HUES64 (cell line): ENCODE data around the gene ARMC9.
"Not testable (repeated sequence)": the region's sequence is repeated elsewhere in the genome, so short reads cannot be mapped to it uniquely, and the experiment has no call there.

Experiments used
- H3K27ac ChIP-seq: 2 replicates; pipeline ENCODE4 v1.7.0; 2013; ENCODE audit warnings: low read depth, low read length, inconsistent platforms
- H3K27me3 ChIP-seq: 2 replicates; pipeline ENCODE4 v1.6.1; 2013; ENCODE audit warnings: mild to moderate bottlenecking, low read length; ENCODE audit not compliant: insufficient read depth
- H3K36me3 ChIP-seq: 2 replicates; pipeline ENCODE4 v1.6.1; 2013; ENCODE audit warnings: mild to moderate bottlenecking, low read length; ENCODE audit not compliant: insufficient read depth
- H3K4me1 ChIP-seq: 2 replicates; pipeline ENCODE4 v1.6.1; 2013; ENCODE audit warnings: mild to moderate bottlenecking, low read length, moderate library complexity; ENCODE audit not compliant: insufficient read depth
- H3K4me3 ChIP-seq: 2 replicates; pipeline ENCODE4 v1.5.1; 2013; ENCODE audit warnings: mild to moderate bottlenecking, low read length, moderate library complexity
- H3K9ac ChIP-seq: 2 replicates; pipeline ENCODE4 v1.6.1; 2013; ENCODE audit warnings: mild to moderate bottlenecking, low read depth, low read length
- H3K9me3 ChIP-seq: 2 replicates; pipeline ENCODE4 v1.6.1; 2013; ENCODE audit warnings: low read depth, low read length; ENCODE audit not compliant: insufficient read depth
- WGBS: fragments of 150-250, 120-280 bp; methylation state at CpG from one replicate; pipeline ENCODE4 v1.1.7; 2013; ENCODE audit warnings: missing lambda C conversion rate; 5-methylcytosine and 5-hydroxymethylcytosine counted together

Gene ARMC9

GRCh38 chr2:231193216-231193615 lies 5.2 kb upstream of the ARMC9 start:
- Histone ChIP-seq H3K4me1 (peaks cover 15% of the 10 kb centered on the region), H3K4me3 (no peak overlapping the region), H3K9me3 (no peaks in the 10 kb centered on the region; the same call in 1 of the 2 replicates), H3K9ac (no peak overlapping the region), H3K27me3 (no peaks in the 10 kb centered on the region), H3K36me3 (no peaks in the 10 kb centered on the region), H3K27ac (no peak overlapping the region)
- 100% methylated on average over 2 of the region's 3 CpGs for WGBS

- H3K36me3 ChIP-seq: no peaks in the 10 kb centered on the region
- H3K27me3 ChIP-seq: no peaks in the 10 kb centered on the region
- WGBS: 96% methylated on average over 5 of the region's 5 CpGs
- no peaks in the 10 kb centered on the region; the same call in 1 of the 2 replicates for H3K9me3 ChIP-seq
- no peak overlapping the region for H3K9ac ChIP-seq
- no peak overlapping the region for H3K4me3 ChIP-seq
- H3K27ac ChIP-seq: no peak overlapping the region
- peaks cover 6% of the 10 kb centered on the region for H3K4me1 ChIP-seq
Measured at GRCh38 chr2:231196592-231196991, 1.8 kb upstream of the ARMC9 start.

- H3K27me3 ChIP-seq, H3K9ac ChIP-seq, H3K4me3 ChIP-seq, H3K36me3 ChIP-seq, H3K4me1 ChIP-seq, H3K9me3 ChIP-seq, H3K27ac ChIP-seq: not testable (repeated sequence)
- 92% methylated on average over 7 of the region's 7 CpGs for WGBS
Measured at GRCh38 chr2:231197196-231197595, 1.2 kb upstream of the ARMC9 start.

- Histone ChIP-seq H3K9me3 (peaks cover 5% of the 10 kb centered on the region), H3K27me3 (no peaks in the 10 kb centered on the region), H3K27ac (peak overlapping the region; percentile 47; the same call in 1 of the 2 replicates), H3K4me1 (no peaks in the 10 kb centered on the region; the same call in 1 of the 2 replicates), H3K36me3 (peaks cover 4% of the 10 kb centered on the region), H3K4me3 (peak overlapping the region; percentile 81), H3K9ac (peak overlapping the region; percentile 72)
- 40% methylated on average over 11 of the region's 11 CpGs for WGBS
Measured at GRCh38 chr2:231197706-231198290, 633 bp upstream of the ARMC9 start.

GRCh38 chr2:231199219-231199618 lies 788 bp downstream of the ARMC9 start:
- Histone ChIP-seq H3K4me1 (no peaks in the 10 kb centered on the region; the same call in 1 of the 2 replicates), H3K36me3 (peaks cover 12% of the 10 kb centered on the region), H3K9me3 (peaks cover 8% of the 10 kb centered on the region), H3K27me3 (no peaks in the 10 kb centered on the region), H3K9ac (peak overlapping the region; percentile 84), H3K4me3 (peak overlapping the region; percentile 81), H3K27ac (no peak overlapping the region)
- 57% methylated on average over 5 of the region's 5 CpGs for WGBS

GRCh38 chr2:231200805-231201474 lies 2.5 kb downstream of the ARMC9 start:
- Histone ChIP-seq H3K36me3 (peaks cover 21% of the 10 kb centered on the region), H3K4me3 (no peak overlapping the region), H3K27ac (no peak overlapping the region), H3K4me1 (no peaks in the 10 kb centered on the region; the same call in 1 of the 2 replicates), H3K9me3 (peaks cover 8% of the 10 kb centered on the region), H3K9ac (no peak overlapping the region), H3K27me3 (no peaks in the 10 kb centered on the region)
- WGBS: 82% methylated on average over 3 of the region's 3 CpGs

GRCh38 chr2:231201475-231201814 lies 3.0 kb downstream of the ARMC9 start:
- H3K9ac ChIP-seq: no peak overlapping the region
- peaks cover 26% of the 10 kb centered on the region for H3K36me3 ChIP-seq
- peaks cover 8% of the 10 kb centered on the region for H3K9me3 ChIP-seq
- 78% methylated on average over 4 of the region's 4 CpGs for WGBS
- H3K4me1 ChIP-seq: no peaks in the 10 kb centered on the region; the same call in 1 of the 2 replicates
- H3K27me3 ChIP-seq: no peaks in the 10 kb centered on the region
- H3K27ac ChIP-seq: no peak overlapping the region
- H3K4me3 ChIP-seq: no peak overlapping the region

GRCh38 chr2:231203087-231203486 lies 4.7 kb downstream of the ARMC9 start:
- H3K27ac ChIP-seq: no peak overlapping the region
- H3K36me3 ChIP-seq: peaks cover 34% of the 10 kb centered on the region
- peaks cover 8% of the 10 kb centered on the region for H3K9me3 ChIP-seq
- no peak overlapping the region for H3K4me3 ChIP-seq
- H3K4me1 ChIP-seq: no peaks in the 10 kb centered on the region
- H3K9ac ChIP-seq: no peak overlapping the region
- no peaks in the 10 kb centered on the region for H3K27me3 ChIP-seq
- 94% methylated on average over 7 of the region's 7 CpGs for WGBS

- 91% methylated on average over 3 of the region's 3 CpGs for WGBS
- H3K9ac ChIP-seq: no peak overlapping the region
- no peaks in the 10 kb centered on the region for H3K27me3 ChIP-seq
- peaks cover 8% of the 10 kb centered on the region for H3K9me3 ChIP-seq
- no peak overlapping the region for H3K27ac ChIP-seq
- peaks cover 44% of the 10 kb centered on the region for H3K36me3 ChIP-seq
- H3K4me1 ChIP-seq: no peaks in the 10 kb centered on the region
- no peak overlapping the region for H3K4me3 ChIP-seq
Measured at GRCh38 chr2:231204146-231204545, 5.7 kb downstream of the ARMC9 start.

- H3K27me3 ChIP-seq: no peaks in the 10 kb centered on the region
- H3K9me3 ChIP-seq: peaks cover 8% of the 10 kb centered on the region
- peaks cover 48% of the 10 kb centered on the region for H3K36me3 ChIP-seq
- H3K4me3 ChIP-seq: no peak overlapping the region
- no peaks in the 10 kb centered on the region for H3K4me1 ChIP-seq
- H3K9ac ChIP-seq: no peak overlapping the region
- H3K27ac ChIP-seq: no peak overlapping the region
- WGBS: 93% methylated on average over 5 of the region's 5 CpGs
Measured at GRCh38 chr2:231204581-231204980, 6.2 kb downstream of the ARMC9 start.

GRCh38 chr2:231207734-231208133 lies 9.3 kb downstream of the ARMC9 start:
- no peak overlapping the region for H3K4me3 ChIP-seq
- no peak overlapping the region for H3K27ac ChIP-seq
- H3K27me3 ChIP-seq: no peaks in the 10 kb centered on the region
- H3K9me3 ChIP-seq: peaks cover 4% of the 10 kb centered on the region
- WGBS: 86% methylated on average over 4 of the region's 4 CpGs
- H3K4me1 ChIP-seq: no peaks in the 10 kb centered on the region
- H3K9ac ChIP-seq: no peak overlapping the region
- H3K36me3 ChIP-seq: peaks cover 73% of the 10 kb centered on the region
